Kidney glomerular epithelial cell (primary cell): ENCODE measurements around the gene ATP5PF.
"Not testable (repeated sequence)": the region's sequence is repeated elsewhere in the genome, so short reads cannot be mapped to it uniquely, and the experiment has no call there.

ENCODE experiments used
- DNase-seq: peaks from one replicate; lab custom pipeline; 2025; lab: John Stamatoyannopoulos, UW

The ATP5PF gene

GRCh38 chr21:25722631-25723030 is 12.1 kb downstream of the ATP5PF start:
- DNase-seq = no peak

- no peak for DNase-seq
These were observed 12.7 kb downstream of the ATP5PF start for GRCh38 chr21:25721987-25722386.

- no peak for DNase-seq
These were observed 17.1 kb downstream of the ATP5PF start for GRCh38 chr21:25717491-25718147.

GRCh38 chr21:25714066-25714465 is 20.6 kb downstream of the ATP5PF start:
- DNase-seq = not testable (repeated sequence)

- no peak for DNase-seq
These were observed 24.2 kb downstream of the ATP5PF start for GRCh38 chr21:25710550-25710949.

- no peak for DNase-seq
These were observed 24.9 kb downstream of the ATP5PF start for GRCh38 chr21:25709684-25710265.

GRCh38 chr21:25708467-25709065 is 26.1 kb downstream of the ATP5PF start:
- peak; percentile 21 for DNase-seq

- DNase-seq = no peak
These were observed 33.2 kb downstream of the ATP5PF start for GRCh38 chr21:25701529-25701928.

- DNase-seq = no peak
These were observed 34.0 kb downstream of the ATP5PF start for GRCh38 chr21:25700741-25701140.

GRCh38 chr21:25695461-25695860 is 39.2 kb downstream of the ATP5PF start:
- DNase-seq = not testable (repeated sequence)

GRCh38 chr21:25691976-25692375 is 42.7 kb downstream of the ATP5PF start:
- no peak for DNase-seq

- DNase-seq = no peak
These were observed 45.5 kb downstream of the ATP5PF start for GRCh38 chr21:25689226-25689625.

GRCh38 chr21:25688275-25689155 is 46.2 kb downstream of the ATP5PF start:
- DNase-seq = no peak

GRCh38 chr21:25687787-25688186 is 46.9 kb downstream of the ATP5PF start:
- DNase-seq = no peak

- no peak for DNase-seq
These were observed 52.3 kb downstream of the ATP5PF start for GRCh38 chr21:25682382-25682781.

- no peak for DNase-seq
These were observed 58.3 kb downstream of the ATP5PF start for GRCh38 chr21:25676451-25676850.
